GM12892 (cell line): ENCODE results near the gene TTLL11.
"Not testable (repeated sequence)": the region's sequence is repeated elsewhere in the genome, so short reads cannot be mapped to it uniquely, and the experiment has no call there.

ENCODE experiments used
- DNase-seq: peaks from one replicate; pipeline ENCODE4 v3.0.0; 2011; ENCODE audit not compliant: insufficient read length
- FAIRE-seq: peaks from 2 replicates; lab custom pipeline; 2011; peaks lifted over from hg19 to GRCh38; lab: Jason Lieb, UNC
- POLR2A ChIP-seq: IDR thresholded peaks from 2 replicates; pipeline ENCODE4 v1.6.1; 2011; ENCODE audit warnings: low read depth, low read length, control low read depth
- POLR2AphosphoS5 ChIP-seq: IDR thresholded peaks from 2 replicates; pipeline ENCODE4 v1.6.1; 2011; ENCODE audit warnings: low read depth, low read length, control low read depth
- TAF1 ChIP-seq: IDR thresholded peaks from 2 replicates; pipeline ENCODE4 v1.6.1; 2011; ENCODE audit warnings: low read depth, mild to moderate bottlenecking, control low read depth, low read length, borderline replicate concordance

Gene TTLL11

GRCh38 chr9:122070728-122071515, 22.2 kb downstream of the TTLL11 start:
- no peak for TF ChIP-seq POLR2AphosphoS5
- TF ChIP-seq TAF1 = no peak
- TF ChIP-seq POLR2A = no peak
- FAIRE-seq (no peak), DNase-seq (no peak)

- not testable (repeated sequence) for FAIRE-seq, DNase-seq
Measured at GRCh38 chr9:122066680-122067079, 26.4 kb downstream of the TTLL11 start.

GRCh38 chr9:122065923-122066629, 27.0 kb downstream of the TTLL11 start:
- DNase-seq = no peak
- no peak for TF ChIP-seq POLR2AphosphoS5
- no peak for TF ChIP-seq TAF1
- TF ChIP-seq POLR2A = no peak
- no peak for FAIRE-seq

GRCh38 chr9:122060481-122060880, 32.6 kb downstream of the TTLL11 start:
- TF ChIP-seq POLR2A = no peak
- no peak for TF ChIP-seq TAF1
- TF ChIP-seq POLR2AphosphoS5 = no peak
- DNase-seq = no peak
- no peak for FAIRE-seq

GRCh38 chr9:122059955-122060324, 33.2 kb downstream of the TTLL11 start:
- DNase-seq (no peak), FAIRE-seq (no peak)
- TF ChIP-seq POLR2A (no peak), POLR2AphosphoS5 (no peak), TAF1 (no peak)

- TF ChIP-seq POLR2A (no peak), POLR2AphosphoS5 (no peak), TAF1 (no peak)
- no peak for DNase-seq
- FAIRE-seq = no peak
Measured at GRCh38 chr9:122059214-122059954, 33.7 kb downstream of the TTLL11 start.

GRCh38 chr9:122058709-122059108, 34.4 kb downstream of the TTLL11 start:
- no peak for TF ChIP-seq POLR2A
- TF ChIP-seq POLR2AphosphoS5 = no peak
- no peak for TF ChIP-seq TAF1
- no peak for FAIRE-seq
- DNase-seq = no peak

GRCh38 chr9:122058051-122058450, 35.1 kb downstream of the TTLL11 start:
- TF ChIP-seq POLR2AphosphoS5 (no peak), POLR2A (no peak), TAF1 (no peak)
- FAIRE-seq = no peak
- DNase-seq = no peak

GRCh38 chr9:122057211-122057610, 35.9 kb downstream of the TTLL11 start:
- no peak for FAIRE-seq
- TF ChIP-seq TAF1 (no peak), POLR2AphosphoS5 (no peak), POLR2A (no peak)
- DNase-seq = no peak

- DNase-seq (no peak), FAIRE-seq (no peak)
- TF ChIP-seq POLR2A (no peak), POLR2AphosphoS5 (no peak), TAF1 (no peak)
Measured at GRCh38 chr9:122056484-122056883, 36.6 kb downstream of the TTLL11 start.

GRCh38 chr9:122055701-122056100, 37.4 kb downstream of the TTLL11 start:
- FAIRE-seq (no peak), DNase-seq (no peak)
- no peak for TF ChIP-seq POLR2AphosphoS5
- TF ChIP-seq POLR2A = no peak
- TF ChIP-seq TAF1 = no peak

GRCh38 chr9:122053567-122054350, 39.3 kb downstream of the TTLL11 start:
- FAIRE-seq = no peak
- TF ChIP-seq TAF1 (no peak), POLR2AphosphoS5 (no peak), POLR2A (no peak)
- DNase-seq = no peak
